Measurements from ENCODE around the gene NUP42. TPM values are rescaled to one million over a fixed set of nuclear protein-coding genes. Genes with fewer than 3 reads are reported as not detected.

The NUP42 gene
- polyA plus RNA-seq, 1 donor: 57.9 TPM

GRCh38 chr7:23247046-23247602 lies 65.3 kb downstream of the NUP42 start:
- H3K27me3 ChIP-seq (ENCODE audit: control insufficient read depth, insufficient read depth, low read length): peaks cover 41% of the 10 kb centered on the region
- H3K27ac ChIP-seq (ENCODE audit: low read length): no peak overlapping the region
- peaks cover 3% of the 10 kb centered on the region for H3K9me3 ChIP-seq (ENCODE audit: control insufficient read depth, low read depth, low read length)
- H3K36me3 ChIP-seq (ENCODE audit: control insufficient read depth, insufficient read depth, low read length): no peaks in the 10 kb centered on the region
- H3K4me1 ChIP-seq (ENCODE audit: control insufficient read depth, insufficient read depth, low read length): peaks cover 7% of the 10 kb centered on the region
- DNase-seq: no peak
- WGBS (ENCODE audit: insufficient coverage, low lambda C conversion rate): no CpG with 5 or more reads among the region's 6 CpGs
- no peak overlapping the region for H3K4me3 ChIP-seq (ENCODE audit: low read length)

- WGBS (ENCODE audit: insufficient coverage, low lambda C conversion rate): no CpG with 5 or more reads among the region's 53 CpGs
- DNase-seq: no peak
These were observed 65.9 kb downstream of the NUP42 start for GRCh38 chr7:23247603-23248335.

GRCh38 chr7:23249486-23249885 lies 67.6 kb downstream of the NUP42 start:
- DNase-seq: no peak
- Histone ChIP-seq H3K36me3 (ENCODE audit: control insufficient read depth, insufficient read depth, low read length) (no peaks in the 10 kb centered on the region), H3K4me3 (ENCODE audit: low read length) (no peak overlapping the region), H3K9me3 (ENCODE audit: control insufficient read depth, low read depth, low read length) (peaks cover 3% of the 10 kb centered on the region), H3K27ac (ENCODE audit: low read length) (no peak overlapping the region), H3K27me3 (ENCODE audit: control insufficient read depth, insufficient read depth, low read length) (peaks cover 41% of the 10 kb centered on the region), H3K4me1 (ENCODE audit: control insufficient read depth, insufficient read depth, low read length) (peaks cover 7% of the 10 kb centered on the region)

More at GRCh38 chr7:23247603-23248335, 65.9 kb downstream of the NUP42 start:
- H3K4me1 ChIP-seq (ENCODE audit: control insufficient read depth, insufficient read depth, low read length): peaks cover 7% of the 10 kb centered on the region
- H3K36me3 ChIP-seq (ENCODE audit: control insufficient read depth, insufficient read depth, low read length): no peaks in the 10 kb centered on the region
- peak overlapping the region; percentile 23 for H3K4me3 ChIP-seq (ENCODE audit: low read length)
- H3K27ac ChIP-seq (ENCODE audit: low read length): no peak overlapping the region
- H3K9me3 ChIP-seq (ENCODE audit: control insufficient read depth, low read depth, low read length): peaks cover 3% of the 10 kb centered on the region
- H3K27me3 ChIP-seq (ENCODE audit: control insufficient read depth, insufficient read depth, low read length): peaks cover 41% of the 10 kb centered on the region

Other genes with a start within 250 kb of the NUP42 start
- 39.0 TPM for gene HYCC1, start 167.9 kb upstream of the NUP42 start, polyA plus RNA-seq
- 28.6 TPM for gene KLHL7, start 76.3 kb upstream of the NUP42 start, polyA plus RNA-seq
- 6.0 TPM for gene GPNMB, start 64.7 kb downstream of the NUP42 start, polyA plus RNA-seq
- 40.0 TPM for gene MALSU1, start 117.3 kb downstream of the NUP42 start, polyA plus RNA-seq

Data from large intestine (tissue), 3 donors.